GM21717 (cell line): ENCODE results near the gene TIMM8B.
"Not testable (repeated sequence)": the region's sequence is repeated elsewhere in the genome, so short reads cannot be mapped to it uniquely, and the experiment has no call there.

Experiments
- ATAC-seq: cut with Tn5 transposase; IDR thresholded peaks from one replicate; pipeline ENCODE4 v1.9.1; 2021; ENCODE audit warnings: mild to moderate bottlenecking, moderate library complexity; ENCODE audit not compliant: unreplicated experiment

Gene TIMM8B

DNA sequence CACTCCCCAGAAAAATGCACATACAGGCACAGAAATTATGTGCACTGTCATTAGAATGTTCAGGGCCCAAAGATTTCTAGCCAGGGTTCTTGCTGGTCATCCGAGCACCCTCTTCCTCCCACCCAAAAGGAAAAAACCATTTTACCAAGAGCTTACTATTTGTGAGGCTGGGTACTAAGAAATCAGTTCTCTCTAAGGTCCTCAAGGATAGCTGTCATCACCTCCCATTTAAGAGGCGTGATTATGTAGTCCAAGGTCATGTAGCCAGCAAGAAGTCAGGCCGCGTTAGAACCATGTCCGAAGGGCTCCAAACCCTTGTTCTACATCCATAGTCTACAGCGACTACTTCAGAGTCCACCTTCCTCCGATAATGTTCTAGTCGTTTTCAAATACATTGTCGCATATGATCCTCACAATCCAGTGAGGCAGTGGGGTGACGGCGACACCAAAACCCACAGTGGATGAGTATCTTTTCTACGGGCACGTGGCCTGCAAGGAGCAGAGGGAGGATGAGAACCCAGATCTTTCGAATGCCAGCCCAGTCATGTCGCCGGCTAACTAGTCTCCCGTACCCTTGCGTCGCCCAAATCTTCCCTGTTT is 634 bp downstream of the TIMM8B start:
- ATAC-seq, result peak; percentile 42

DNA sequence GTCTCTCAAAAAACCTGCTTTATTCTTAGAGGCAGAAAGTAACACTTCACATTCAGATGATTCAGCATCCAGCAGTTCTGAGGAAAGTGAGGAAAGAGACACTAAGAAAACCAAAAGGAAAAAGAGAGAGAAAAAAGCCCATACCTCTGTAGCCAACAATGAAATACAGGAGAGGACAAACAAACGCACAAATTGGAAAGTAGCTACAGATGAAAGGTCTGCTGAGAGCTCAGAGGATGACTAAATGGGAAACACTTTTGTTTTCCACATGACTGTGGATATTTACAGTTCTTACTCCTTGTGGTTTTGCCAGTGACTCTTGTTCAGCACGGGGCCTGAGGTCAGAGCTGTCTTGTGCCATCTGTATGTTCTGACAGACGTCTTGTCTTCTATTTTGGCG is 3.8 kb downstream of the TIMM8B start:
- no peak for ATAC-seq

DNA sequence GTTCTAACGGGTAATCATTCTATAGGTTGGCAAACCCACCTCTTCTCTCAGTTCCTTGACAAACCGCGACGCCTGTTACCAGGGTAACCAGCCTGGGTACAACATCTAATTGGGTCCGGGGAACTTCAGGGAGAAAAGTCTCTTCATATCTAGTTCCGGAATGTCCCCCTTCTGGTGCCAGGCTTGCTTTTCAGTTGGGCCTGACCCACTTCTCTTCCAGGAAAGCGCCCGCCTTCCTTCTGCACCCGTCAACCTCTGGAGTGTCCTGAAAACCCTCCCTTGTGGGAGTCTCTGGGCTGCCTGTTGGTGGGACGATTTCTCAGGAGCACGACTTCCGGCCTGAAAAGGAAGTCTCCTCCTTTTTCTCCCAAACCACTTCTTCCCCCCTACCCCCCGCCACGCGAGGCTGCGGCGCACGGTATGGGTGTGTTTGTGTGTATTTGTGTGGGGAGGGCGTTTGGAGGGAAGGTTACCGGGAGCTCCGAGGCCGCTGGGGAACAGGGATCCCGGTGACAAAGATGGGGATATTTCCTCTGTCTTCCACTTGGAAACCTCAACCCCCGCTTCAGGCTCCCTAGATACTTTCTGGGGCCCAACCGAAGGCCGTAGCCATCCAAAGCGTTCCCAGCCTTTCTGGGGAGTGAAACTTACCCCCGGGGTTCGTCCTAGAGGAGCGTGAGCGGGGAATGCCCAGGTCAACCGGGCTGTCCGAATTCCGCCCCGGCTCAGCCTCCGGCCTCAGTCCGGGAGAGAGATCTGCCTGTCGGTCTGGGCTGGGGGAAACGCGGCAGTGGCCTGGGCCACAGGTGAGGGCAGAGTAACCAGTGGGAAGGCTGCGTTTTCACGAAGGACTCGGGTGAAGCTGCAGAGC is 12.4 kb downstream of the TIMM8B start, which contains the start of the genes NKAPD1 and PIH1D2:
TSS of gene NKAPD1 (plus strand) at position 359 of the 871 bp plus-strand sequence. CDS start 1,276 bp downstream, outside the sequence.
TSS of gene PIH1D2 (minus strand) at position 77 of the 871 bp plus-strand sequence. CDS start 843 bp downstream, outside the sequence.
- ATAC-seq, result peak; percentile 84

DNA sequence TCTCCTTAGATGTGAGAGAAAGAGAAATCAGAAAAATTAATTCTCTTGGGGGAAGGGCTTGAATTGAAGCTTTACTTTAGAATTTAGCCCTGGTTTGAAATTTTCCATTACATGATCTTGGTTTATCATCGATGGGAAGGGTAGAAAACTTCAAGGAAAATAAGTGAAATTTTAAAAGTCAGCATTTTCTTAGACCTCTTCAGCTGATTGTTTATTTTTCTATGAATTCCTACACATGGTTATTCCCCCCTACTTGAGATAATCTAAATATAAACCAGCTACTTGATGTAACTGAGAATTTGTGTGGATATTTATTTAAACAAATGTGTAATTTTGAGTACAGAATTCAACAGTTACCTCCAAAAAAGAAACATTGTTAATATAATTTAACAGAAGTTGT is 23.6 kb downstream of the TIMM8B start:
- no peak for ATAC-seq

DNA sequence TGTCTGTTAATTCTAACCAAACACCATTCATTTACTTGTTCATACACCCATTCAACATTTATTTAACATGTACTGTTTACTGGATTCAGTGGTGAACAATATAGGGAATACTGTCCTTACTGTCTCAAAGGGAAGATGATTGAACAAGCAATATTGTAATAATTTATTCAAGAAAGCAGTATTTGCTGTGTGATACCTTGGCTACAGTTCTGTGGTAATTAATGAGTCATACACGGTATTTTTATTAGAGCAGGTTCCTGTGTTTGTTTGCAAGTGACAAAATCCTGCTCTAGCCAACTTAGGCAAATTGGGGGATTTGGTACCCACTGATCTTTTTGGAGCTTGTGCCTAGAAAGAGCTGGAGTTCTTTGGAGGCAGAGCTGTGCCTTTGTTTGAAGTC is 28.5 kb downstream of the TIMM8B start:
- no peak for ATAC-seq

DNA sequence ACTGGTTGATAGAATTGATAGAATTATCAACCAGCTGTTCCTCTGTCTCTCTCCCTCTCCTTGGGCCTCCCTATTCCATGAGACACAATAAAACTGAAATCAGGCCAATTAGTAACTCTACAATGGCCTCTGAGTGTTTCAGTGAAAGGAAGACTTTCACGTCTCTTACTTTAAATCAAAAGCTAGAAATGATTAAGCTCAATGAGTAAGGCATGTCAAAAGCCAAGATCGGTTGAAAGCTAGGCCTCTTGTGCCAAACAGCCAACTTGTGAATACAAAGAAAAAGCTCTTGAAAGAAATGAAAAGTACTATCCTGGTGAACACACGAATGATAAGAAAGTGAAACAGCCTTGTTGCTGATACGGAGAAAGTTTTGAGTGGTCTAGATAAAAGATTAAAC is 29.4 kb downstream of the TIMM8B start:
- no peak for ATAC-seq

DNA sequence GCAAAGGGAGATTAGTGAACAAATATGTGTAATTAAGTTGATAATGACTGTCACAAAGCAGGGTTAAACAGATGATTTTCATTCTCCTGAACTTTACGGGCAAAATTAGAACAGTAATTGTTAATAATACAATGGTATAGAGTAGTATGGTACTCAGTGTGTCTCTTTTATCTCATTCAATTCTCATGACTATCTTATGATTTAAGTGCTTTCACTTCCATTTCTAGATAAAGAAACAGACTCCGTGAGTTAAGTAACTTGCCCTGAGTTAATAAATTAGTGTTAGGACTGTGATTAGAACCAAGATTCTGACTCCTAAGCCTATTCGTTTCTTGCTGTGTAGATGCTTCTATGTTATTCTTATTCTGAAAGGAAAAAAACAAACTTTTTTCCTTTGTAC is 34.8 kb downstream of the TIMM8B start:
- ATAC-seq, result no peak

DNA sequence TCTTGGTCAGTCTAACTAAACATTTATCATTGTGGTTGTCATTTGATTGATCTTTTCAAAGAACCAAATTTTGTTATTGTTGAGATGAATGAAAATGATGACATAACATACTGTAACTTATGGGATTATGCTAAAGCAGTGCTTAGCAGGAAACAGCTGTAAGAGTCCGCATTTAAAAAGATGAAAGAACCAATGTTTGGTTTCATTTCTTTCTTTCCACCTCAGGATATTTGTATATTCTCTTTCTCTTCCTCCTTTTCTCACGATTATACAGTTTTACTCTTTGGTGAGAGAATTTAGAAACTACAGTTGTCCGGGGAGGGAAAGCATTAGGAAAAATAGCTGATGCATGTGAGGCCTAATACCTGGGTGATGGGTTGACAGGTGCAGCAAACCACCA is 35.8 kb downstream of the TIMM8B start:
- peak; percentile 91 for ATAC-seq

DNA sequence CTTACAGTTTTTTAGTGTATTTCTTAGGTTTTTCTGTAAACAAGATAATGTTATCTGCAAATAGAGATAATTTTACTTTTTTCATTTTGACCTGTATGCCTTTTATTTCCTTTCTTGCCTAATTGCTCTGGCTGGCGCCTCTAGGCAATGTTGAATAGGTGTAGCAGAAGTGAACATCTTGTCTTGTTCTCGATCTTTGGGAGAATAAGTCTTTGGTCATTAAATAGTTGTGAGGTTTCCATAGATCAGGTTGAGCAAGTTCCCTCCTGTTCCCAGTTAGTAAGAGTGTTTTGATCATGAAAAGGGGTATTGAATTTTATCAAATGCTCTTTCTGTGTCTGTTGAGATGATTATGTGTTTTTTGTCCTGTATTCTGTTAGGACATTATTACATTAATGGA is 36.8 kb downstream of the TIMM8B start:
- no peak for ATAC-seq

DNA sequence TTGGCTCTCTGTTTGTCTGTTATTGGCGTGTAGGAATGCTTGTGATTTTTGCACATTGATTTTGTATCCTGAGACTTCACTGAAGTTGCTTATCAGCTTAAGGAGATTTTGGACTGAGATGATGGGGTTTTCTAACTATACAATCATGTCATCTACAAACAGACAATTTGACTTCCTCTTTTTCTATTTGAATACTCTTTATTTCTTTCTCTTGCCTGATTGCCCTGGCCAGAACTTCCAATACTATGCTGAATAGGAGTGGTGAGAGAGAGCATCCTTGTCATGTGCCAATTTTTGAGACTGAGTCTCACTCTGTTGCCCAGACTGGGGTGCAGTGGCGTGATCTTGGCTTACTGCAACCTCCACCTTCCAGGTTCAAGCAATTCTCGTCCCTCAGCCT is 38.3 kb downstream of the TIMM8B start:
- ATAC-seq, result not testable (repeated sequence)

DNA sequence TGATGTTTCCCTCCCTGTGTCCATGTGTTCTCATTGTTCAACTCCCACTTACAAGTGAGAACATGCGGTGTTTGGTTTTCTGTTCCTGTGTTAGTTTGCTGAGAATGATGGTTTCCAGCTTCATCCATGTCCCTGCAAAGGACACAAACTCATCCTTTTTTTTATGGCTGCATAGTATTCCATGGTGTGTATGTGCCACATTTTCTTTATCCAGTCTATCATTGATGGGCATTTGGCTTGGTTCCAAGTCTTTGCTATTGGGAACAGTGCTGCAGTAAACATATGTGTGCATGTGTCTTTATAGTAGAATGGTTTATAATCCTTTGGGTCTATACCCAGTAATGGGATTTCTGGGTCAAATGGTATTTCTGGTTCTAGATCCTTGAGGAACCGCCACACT is 39.9 kb downstream of the TIMM8B start:
- not testable (repeated sequence) for ATAC-seq

DNA sequence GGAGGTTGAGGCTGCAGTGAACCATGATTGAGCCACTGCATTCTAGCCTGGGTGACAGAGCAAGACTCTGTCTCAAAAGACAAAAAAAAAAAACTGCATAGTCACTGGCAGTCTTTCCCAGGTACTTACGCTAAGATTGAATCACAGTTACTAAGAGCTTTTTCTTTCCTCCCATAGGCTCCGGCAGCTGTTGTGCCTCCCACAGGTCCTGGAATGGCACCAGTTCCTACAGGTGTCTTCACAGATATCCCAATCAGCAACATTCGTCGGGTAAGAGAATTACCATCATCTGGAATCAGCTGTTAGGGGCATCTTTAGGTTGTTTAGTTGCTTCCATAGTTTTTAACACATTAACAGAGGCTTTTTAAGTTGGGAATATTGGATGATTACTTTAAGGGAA is 41.6 kb downstream of the TIMM8B start:
- ATAC-seq, result no peak

DNA sequence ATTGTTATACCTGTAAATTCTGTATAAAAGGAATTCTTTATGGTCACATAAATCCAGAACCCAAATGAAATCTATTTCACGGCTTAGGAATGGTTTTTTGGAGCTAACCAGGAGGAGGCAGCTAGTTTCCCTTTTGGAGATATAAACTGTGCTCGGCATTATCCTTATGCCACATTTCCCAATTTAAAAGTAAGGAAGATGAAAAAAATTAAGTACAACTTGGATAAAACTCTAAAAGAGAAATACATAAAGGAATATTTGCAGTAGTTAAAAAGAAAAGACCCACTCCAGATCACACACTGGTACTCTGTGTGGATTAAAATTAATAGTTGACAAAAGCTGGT is 43.6 kb downstream of the TIMM8B start:
- no peak for ATAC-seq

DNA sequence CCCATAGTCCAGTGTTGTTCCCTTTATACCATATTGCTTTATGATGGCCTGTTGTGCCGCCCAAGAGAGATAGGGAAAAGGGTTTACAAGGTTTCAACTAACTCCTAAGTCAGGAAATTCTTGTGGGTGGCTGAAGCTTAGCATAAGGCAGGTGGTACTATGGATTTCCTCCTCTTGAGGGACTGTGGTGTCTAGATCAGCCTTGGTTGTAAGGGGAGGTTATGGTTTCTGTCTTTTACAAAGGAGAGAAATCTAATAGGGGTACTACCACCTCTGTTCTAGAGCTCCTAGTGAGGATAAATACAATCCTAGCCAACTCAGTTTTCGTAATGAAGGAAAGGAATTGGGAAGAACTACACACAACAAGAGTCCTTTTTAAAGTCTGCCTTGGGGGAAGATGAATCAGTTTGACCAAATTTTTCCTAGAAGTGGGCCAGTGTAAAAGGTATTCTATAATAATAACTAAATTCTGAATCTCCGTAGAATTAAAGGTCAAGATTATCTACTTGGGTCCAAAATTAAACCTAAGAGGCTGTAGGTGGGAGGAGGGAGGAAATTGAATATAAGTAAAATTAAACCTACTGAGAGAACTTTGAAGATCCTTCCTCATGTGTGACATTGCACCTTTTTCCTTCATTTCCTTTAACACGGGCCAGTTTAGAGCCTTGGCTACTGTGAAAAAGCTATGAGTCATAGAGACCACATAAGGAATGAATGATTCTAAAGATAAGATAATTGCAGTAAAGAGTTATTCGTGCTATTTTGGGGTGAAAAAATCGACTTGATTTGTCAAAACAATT is 44.2 kb downstream of the TIMM8B start:
- no peak for ATAC-seq

DNA sequence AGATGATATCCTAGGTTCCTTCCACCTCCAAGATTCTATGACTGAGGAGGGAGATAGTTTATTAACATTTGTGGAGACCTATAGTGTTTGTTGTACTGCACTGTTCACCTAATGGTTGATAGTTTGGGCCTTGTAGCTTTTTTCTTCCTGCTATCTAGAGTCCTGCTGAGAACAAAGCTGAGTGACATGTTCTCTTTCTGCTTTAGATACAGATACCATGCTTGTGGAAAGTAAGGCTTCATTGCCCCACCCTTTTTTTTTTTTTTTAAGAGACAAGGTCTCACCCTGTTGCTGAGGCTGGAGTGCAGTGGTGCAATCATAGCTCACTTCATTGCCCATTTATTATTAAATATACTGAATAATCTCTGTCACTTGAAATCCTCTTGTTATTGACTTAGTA is 49.0 kb downstream of the TIMM8B start:
- no peak for ATAC-seq
